H9 (cell line): ENCODE data around the gene GRB7. TPM values are rescaled to one million over a fixed set of nuclear protein-coding genes. Genes with fewer than 3 reads are reported as not detected.
"Not testable (repeated sequence)": the region's sequence is repeated elsewhere in the genome, so short reads cannot be mapped to it uniquely, and the experiment has no call there.

Experiments used
- DNase-seq: peaks from one replicate; pipeline ENCODE4 v3.0.0-alpha.2; 2017
- H2AFZ ChIP-seq: one replicate; pipeline ENCODE4 v1.6.1; 2013; ENCODE audit warnings: mild to moderate bottlenecking, low read length, control low read depth, moderate library complexity
- H2AK5ac ChIP-seq: 2 replicates; pipeline ENCODE4 v1.6.1; 2013; ENCODE audit warnings: low read length, control low read depth, mixed read lengths; ENCODE audit not compliant: insufficient read length
- H2BK120ac ChIP-seq: one replicate; pipeline ENCODE4 v1.6.1; 2013; ENCODE audit warnings: low read depth, mild to moderate bottlenecking, low read length, control low read depth, inconsistent platforms; ENCODE audit not compliant: poor library complexity, severe bottlenecking
- H2BK12ac ChIP-seq: 2 replicates; pipeline ENCODE4 v1.6.1; 2013; ENCODE audit warnings: low read length, control low read depth, mixed read lengths, low read depth; ENCODE audit not compliant: insufficient read length
- H2BK15ac ChIP-seq: 2 replicates; pipeline ENCODE4 v1.6.1; 2013; ENCODE audit warnings: low read depth, low read length, control low read depth
- H2BK20ac ChIP-seq: one replicate; pipeline ENCODE4 v1.6.1; 2013; ENCODE audit warnings: low read depth, mild to moderate bottlenecking, low read length, control low read depth, inconsistent platforms; ENCODE audit not compliant: poor library complexity, severe bottlenecking
- H2BK5ac ChIP-seq: 2 replicates; pipeline ENCODE4 v1.6.1; 2013; ENCODE audit warnings: low read length, control low read depth, mixed read lengths; ENCODE audit not compliant: insufficient read length
- H3K14ac ChIP-seq: 2 replicates; pipeline ENCODE4 v1.6.1; 2013; ENCODE audit warnings: low read length, control low read depth; ENCODE audit not compliant: insufficient read depth
- H3K18ac ChIP-seq: 2 replicates; pipeline ENCODE4 v1.6.1; 2013; ENCODE audit warnings: low read depth, mild to moderate bottlenecking, mixed read lengths, low read length, control low read depth; ENCODE audit not compliant: insufficient read length
- H3K23ac ChIP-seq: 2 replicates; pipeline ENCODE4 v1.6.1; 2013; ENCODE audit warnings: low read length, control low read depth, mixed read lengths, low read depth; ENCODE audit not compliant: insufficient read length
- H3K23me2 ChIP-seq: 2 replicates; pipeline ENCODE4 v1.6.1; 2013; ENCODE audit warnings: low read depth, mild to moderate bottlenecking, mixed read lengths, low read length, control low read depth; ENCODE audit not compliant: insufficient read length, poor library complexity, severe bottlenecking
- H3K27ac ChIP-seq: 2 replicates; pipeline ENCODE4 v1.5.1; 2013; ENCODE audit warnings: low read length, control low read depth, mixed read lengths, low read depth; ENCODE audit not compliant: insufficient read length
- H3K27me3 ChIP-seq: 2 replicates; pipeline ENCODE4 v1.6.1; 2013; ENCODE audit warnings: low read length, control low read depth, inconsistent platforms; ENCODE audit not compliant: insufficient read depth
- H3K4ac ChIP-seq: 2 replicates; pipeline ENCODE4 v1.6.1; 2013; ENCODE audit warnings: low read depth, mild to moderate bottlenecking, control low read depth, inconsistent platforms, low read length, moderate library complexity
- H3K4me1 ChIP-seq: 2 replicates; pipeline ENCODE4 v1.6.1; 2013; ENCODE audit warnings: low read length, control low read depth, inconsistent platforms; ENCODE audit not compliant: insufficient read depth
- H3K4me2 ChIP-seq: 2 replicates; pipeline ENCODE4 v1.6.1; 2013; ENCODE audit warnings: low read length, control low read depth, mixed read lengths; ENCODE audit not compliant: insufficient read length, insufficient read depth
- H3K56ac ChIP-seq: 2 replicates; pipeline ENCODE4 v1.6.1; 2013; ENCODE audit warnings: low read depth, mild to moderate bottlenecking, mixed read lengths, low read length, control low read depth; ENCODE audit not compliant: insufficient read length
- H3K79me1 ChIP-seq: 2 replicates; pipeline ENCODE4 v1.6.1; 2013; ENCODE audit warnings: low read depth, mild to moderate bottlenecking, moderate library complexity, low read length, control low read depth, inconsistent platforms; ENCODE audit not compliant: insufficient read depth, poor library complexity, severe bottlenecking
- H3K79me2 ChIP-seq: 2 replicates; pipeline ENCODE4 v1.6.1; 2013; ENCODE audit warnings: low read length, control low read depth, inconsistent platforms; ENCODE audit not compliant: insufficient read depth
- H3K9ac ChIP-seq: 2 replicates; pipeline ENCODE4 v1.6.1; 2013; ENCODE audit warnings: low read length, control low read depth, mixed read lengths; ENCODE audit not compliant: insufficient read length; ENCODE audit errors: extremely low read depth
- H3K9me3 ChIP-seq: one replicate; pipeline ENCODE4 v1.6.1; 2013; ENCODE audit warnings: low read depth, low read length, inconsistent platforms; ENCODE audit not compliant: control insufficient read depth
- H3T11ph ChIP-seq: one replicate; pipeline ENCODE4 v1.6.1; 2013; ENCODE audit warnings: mild to moderate bottlenecking, low read length, control low read depth, inconsistent platforms
- H4K20me1 ChIP-seq: one replicate; pipeline ENCODE4 v1.6.1; 2013; ENCODE audit not compliant: control insufficient read depth, insufficient read length, insufficient read depth
- H4K5ac ChIP-seq: 2 replicates; pipeline ENCODE4 v1.6.1; 2013; ENCODE audit warnings: low read depth, mild to moderate bottlenecking, mixed read lengths, low read length, control low read depth; ENCODE audit not compliant: insufficient read length
- H4K8ac ChIP-seq: replicated peaks from 2 replicates; pipeline ENCODE4 v1.6.1; 2013; ENCODE audit warnings: low read length, control low read depth, mixed read lengths, low read depth; ENCODE audit not compliant: insufficient read length
- H4K91ac ChIP-seq: 2 replicates; pipeline ENCODE4 v1.6.1; 2013; ENCODE audit warnings: low read depth, mild to moderate bottlenecking, moderate library complexity, mixed read lengths, low read length, control low read depth; ENCODE audit not compliant: insufficient read length
- H3K27ac Mint-ChIP-seq, 3 experiments: 2 replicates in 2 of 3; 3 replicates in 1 of 3; pipeline ENCODE4 v1.8.0; 2020 to 2021; ENCODE audit warnings: mixed read lengths in 3 of 3, mild to moderate bottlenecking in 1 of 3, moderate library complexity in 1 of 3
- H3K27me3 Mint-ChIP-seq: 2 replicates; pipeline ENCODE4 v1.8.0; 2021; ENCODE audit warnings: low read depth, mild to moderate bottlenecking, moderate library complexity, mixed read lengths
- H3K36me3 Mint-ChIP-seq, 3 experiments: 2 replicates in 2 of 3; 3 replicates in 1 of 3; pipeline ENCODE4 v1.8.0; 2020 to 2021; ENCODE audit warnings: low read depth in 3 of 3, mixed read lengths in 3 of 3; ENCODE audit not compliant: insufficient read depth in 1 of 3
- H3K4me1 Mint-ChIP-seq, 2 experiments: 2 replicates each; pipeline ENCODE4 v1.8.0; 2020; ENCODE audit warnings: mixed read lengths in 2 of 2
- H3K4me3 Mint-ChIP-seq, 2 experiments: 2 replicates in 1 of 2; 3 replicates in 1 of 2; pipeline ENCODE4 v1.8.0; 2020 to 2021; ENCODE audit warnings: mild to moderate bottlenecking in 2 of 2, mixed read lengths in 2 of 2, moderate library complexity in 1 of 2
- H3K9me3 Mint-ChIP-seq, 2 experiments: 2 replicates in 1 of 2; 3 replicates in 1 of 2; pipeline ENCODE4 v1.8.0; 2020; ENCODE audit warnings: mild to moderate bottlenecking in 2 of 2, mixed read lengths in 2 of 2, moderate library complexity in 1 of 2
- WGBS: extraction: QIAGEN DNeasy Blood & Tissue Kit; methylation state at CpG from one replicate; pipeline ENCODE4 v1.1.7; 2013; ENCODE audit warnings: missing lambda C conversion rate, low lambda C conversion rate, mixed read lengths; ENCODE audit not compliant: insufficient read length; ENCODE audit errors: extremely low coverage; 5-methylcytosine and 5-hydroxymethylcytosine counted together
- total RNA-seq: library from RNA; stranded (reverse); gene quantifications from 2 replicates; pipeline ENCODE4 v1.2.1, GENCODE V29; 2021
- TF ChIP-seq, protein P1 (sequence below): fragments of 200-600 bp; sonication (generic); conservative IDR thresholded peaks from 3 replicates; pipeline ENCODE4 v1.8.0; 2021; ENCODE audit warnings: antibody characterized with exemption, mild to moderate bottlenecking

GRB7 gene
- total RNA-seq, 1 experiment from 2014 or later = 55.0 TPM

DNA sequence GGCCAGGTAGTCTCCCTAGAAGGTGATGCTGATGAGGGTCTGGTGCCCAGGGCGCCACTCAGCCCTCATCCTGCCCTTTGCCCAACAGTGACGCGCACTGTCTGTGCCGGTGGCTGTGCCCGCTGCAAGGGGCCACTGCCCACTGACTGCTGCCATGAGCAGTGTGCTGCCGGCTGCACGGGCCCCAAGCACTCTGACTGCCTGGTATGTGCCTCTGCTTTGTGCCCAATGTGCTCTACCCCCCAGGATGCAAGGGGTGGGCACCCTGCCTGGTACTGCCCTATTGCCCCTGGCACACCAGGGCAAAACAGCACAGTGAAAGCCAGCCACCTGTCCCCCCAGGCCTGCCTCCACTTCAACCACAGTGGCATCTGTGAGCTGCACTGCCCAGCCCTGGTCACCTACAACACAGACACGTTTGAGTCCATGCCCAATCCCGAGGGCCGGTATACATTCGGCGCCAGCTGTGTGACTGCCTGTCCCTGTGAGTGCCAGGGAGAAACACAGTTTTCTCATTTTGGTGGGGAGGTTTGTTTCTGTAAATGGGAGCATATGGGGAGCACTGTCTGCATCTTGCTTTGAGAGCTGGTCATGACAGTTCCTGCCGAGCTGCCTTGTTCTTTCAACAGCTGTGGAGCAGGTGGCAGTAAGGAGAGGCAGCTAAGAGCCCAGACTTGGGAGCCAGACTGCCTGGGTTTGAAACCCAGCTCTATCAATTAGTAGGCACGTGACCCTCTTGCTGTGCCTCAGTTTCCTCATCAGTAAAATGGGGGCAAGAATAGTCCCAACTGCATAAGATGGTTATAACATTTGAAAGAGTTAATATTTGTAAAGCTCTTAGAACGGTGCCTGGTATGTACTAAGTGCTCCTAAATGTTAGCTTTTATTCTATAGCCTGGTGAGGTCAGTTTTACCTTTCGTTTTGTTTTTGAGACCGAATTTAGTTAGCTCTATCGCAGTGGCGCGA, 27.5 kb upstream of the GRB7 start:
- TF ChIP-seq, protein P1, sequence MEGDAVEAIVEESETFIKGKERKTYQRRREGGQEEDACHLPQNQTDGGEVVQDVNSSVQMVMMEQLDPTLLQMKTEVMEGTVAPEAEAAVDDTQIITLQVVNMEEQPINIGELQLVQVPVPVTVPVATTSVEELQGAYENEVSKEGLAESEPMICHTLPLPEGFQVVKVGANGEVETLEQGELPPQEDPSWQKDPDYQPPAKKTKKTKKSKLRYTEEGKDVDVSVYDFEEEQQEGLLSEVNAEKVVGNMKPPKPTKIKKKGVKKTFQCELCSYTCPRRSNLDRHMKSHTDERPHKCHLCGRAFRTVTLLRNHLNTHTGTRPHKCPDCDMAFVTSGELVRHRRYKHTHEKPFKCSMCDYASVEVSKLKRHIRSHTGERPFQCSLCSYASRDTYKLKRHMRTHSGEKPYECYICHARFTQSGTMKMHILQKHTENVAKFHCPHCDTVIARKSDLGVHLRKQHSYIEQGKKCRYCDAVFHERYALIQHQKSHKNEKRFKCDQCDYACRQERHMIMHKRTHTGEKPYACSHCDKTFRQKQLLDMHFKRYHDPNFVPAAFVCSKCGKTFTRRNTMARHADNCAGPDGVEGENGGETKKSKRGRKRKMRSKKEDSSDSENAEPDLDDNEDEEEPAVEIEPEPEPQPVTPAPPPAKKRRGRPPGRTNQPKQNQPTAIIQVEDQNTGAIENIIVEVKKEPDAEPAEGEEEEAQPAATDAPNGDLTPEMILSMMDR = no peak

DNA sequence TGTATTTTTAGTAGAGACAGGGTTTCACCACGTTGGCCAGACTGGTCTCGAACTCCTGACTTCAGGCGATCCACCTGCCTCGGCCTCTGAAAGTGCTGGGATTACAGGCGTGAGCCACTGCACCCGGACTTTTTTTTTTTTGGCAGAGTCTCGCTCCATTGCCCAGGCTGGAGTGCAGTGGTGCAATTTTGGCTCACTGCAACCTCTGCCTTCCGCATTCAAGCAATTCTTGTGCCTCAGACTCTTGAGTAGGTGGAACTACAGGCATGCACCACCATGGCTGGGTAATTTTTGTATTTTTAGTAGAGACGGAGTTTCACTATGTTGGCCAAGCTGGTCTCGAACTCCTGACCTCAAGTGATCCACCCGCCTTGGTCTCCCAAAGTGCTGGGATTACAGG, 26.7 kb upstream of the GRB7 start:
- H3K56ac ChIP-seq, H3K14ac ChIP-seq, H3K27ac ChIP-seq, H3K4ac ChIP-seq, H3K4me2 ChIP-seq, H2BK5ac ChIP-seq, H3K9me3 Mint-ChIP-seq, H3K18ac ChIP-seq, H2BK15ac ChIP-seq, H3K27me3 Mint-ChIP-seq, H4K5ac ChIP-seq, H4K91ac ChIP-seq, H3K79me2 ChIP-seq, H3K4me3 Mint-ChIP-seq, H3K23ac ChIP-seq, H2BK12ac ChIP-seq, H3K9me3 ChIP-seq, H4K20me1 ChIP-seq, H3K4me1 Mint-ChIP-seq, DNase-seq, H3K27ac Mint-ChIP-seq, H4K8ac ChIP-seq, H3K4me1 ChIP-seq, H3K9ac ChIP-seq, H2BK120ac ChIP-seq, H3T11ph ChIP-seq, H3K27me3 ChIP-seq, H2AFZ ChIP-seq, H3K23me2 ChIP-seq, H2AK5ac ChIP-seq, H3K79me1 ChIP-seq, H2BK20ac ChIP-seq: not testable (repeated sequence)
- no CpG with 5 or more reads among the region's 11 CpGs for WGBS
- peaks cover 73 to 90% (median 83%) of the 10 kb centered on the region in 3 experiments; a peak in 6 of 7 replicates for H3K36me3 Mint-ChIP-seq

More for the DNA sequence above, 27.5 kb upstream of the GRB7 start:
- Histone ChIP-seq H3K18ac (no peak overlapping the region), H3K79me2 (peaks cover 12% of the 10 kb centered on the region; the same call in 1 of the 2 replicates), H3K4me1 (no peaks in the 10 kb centered on the region; the same call in 1 of the 2 replicates), H3K4ac (no peak overlapping the region), H3K23me2 (no peaks in the 10 kb centered on the region), H3K9me3 (no peaks in the 10 kb centered on the region), H2BK5ac (no peak overlapping the region), H4K20me1 (no peaks in the 10 kb centered on the region), H3K79me1 (no peaks in the 10 kb centered on the region), H2AK5ac (no peak overlapping the region), H3T11ph (no peak overlapping the region), H3K27ac (no peak overlapping the region), H2BK20ac (no peak overlapping the region), H4K91ac (no peak overlapping the region), H3K9ac (no peak overlapping the region), H4K8ac (no peak overlapping the region), H3K14ac (no peak overlapping the region; the same call in 1 of the 2 replicates), H3K56ac (no peak overlapping the region), H4K5ac (no peak overlapping the region), H2AFZ (no peak overlapping the region), H3K4me2 (no peak overlapping the region), H2BK120ac (no peak overlapping the region), H3K27me3 (no peaks in the 10 kb centered on the region), H3K23ac (no peak overlapping the region), H2BK15ac (no peak overlapping the region), H2BK12ac (no peak overlapping the region)
- no CpG with 5 or more reads among the region's 20 CpGs for WGBS
- H3K36me3 Mint-ChIP-seq = peaks cover 66 to 82% (median 76%) of the 10 kb centered on the region in 3 experiments; a peak in 6 of 7 replicates
- DNase-seq = no peak
- peaks cover 7 to 8% of the 10 kb centered on the region in 2 experiments for H3K4me1 Mint-ChIP-seq
- H3K27ac Mint-ChIP-seq = no peak overlapping the region; a peak in 1 of 7 replicates
- H3K27me3 Mint-ChIP-seq = no peaks in the 10 kb centered on the region; the same call in 1 of the 2 replicates
- no peaks in the 10 kb centered on the region for H3K9me3 Mint-ChIP-seq
- H3K4me3 Mint-ChIP-seq = no peak overlapping the region
